ENCODE data around the gene UBA6. TPM values are rescaled to one million over a fixed set of nuclear protein-coding genes. Genes with fewer than 3 reads are reported as not detected.
A peak's percentile ranks its signal among the peaks of the same experiment; 100 is the strongest.

UBA6 gene
- total and polyA plus RNA-seq, 9 of the 15 experiments (the other 6 are each of a cell fraction or from before 2014, with no cell fraction given) = 22.9 to 139 (median 94.6) TPM

GRCh38 chr4:67721770-67722597 lies 21.0 kb upstream of the UBA6 start (continued):
- no peak for TF ChIP-seq MIER1 (IDR thresholded peaks at IDR 0.05; ENCODE audit: low read depth)
- TF ChIP-seq ZKSCAN3 (CRISPR knock-in tag; IDR thresholded peaks at IDR 0.05) = peak; percentile 95
- TF ChIP-seq ZNF253 (CRISPR knock-in tag; conservative IDR thresholded peaks at IDR 0.05) = peak; percentile 99
- no peak for TF ChIP-seq ZNF274 (IDR thresholded peaks at IDR 0.05; ENCODE audit: borderline replicate concordance, low read depth, low read length)
- peak; percentile 79; the same call in 1 of the 2 replicates for TF ChIP-seq ZHX1 (conservative IDR thresholded peaks at IDR 0.05; ENCODE audit: low read length)
- no peak for TF ChIP-seq ZNF408 (CRISPR knock-in tag; IDR thresholded peaks at IDR 0.05; ENCODE audit: low read depth)
- peak; percentile 100 for TF ChIP-seq NUFIP1 (IDR thresholded peaks at IDR 0.05; ENCODE audit: partially characterized antibody)
- TF ChIP-seq PKNOX1 (IDR thresholded peaks at IDR 0.05) = peak; percentile 81
- peak; percentile 99 for TF ChIP-seq PHTF2 (CRISPR knock-in tag; IDR thresholded peaks at IDR 0.05)
- no peak for TF ChIP-seq ZBTB8A (IDR thresholded peaks at IDR 0.05; ENCODE audit: partially characterized antibody)
- peak; percentile 17 for TF ChIP-seq RBBP5 (IDR thresholded peaks at IDR 0.05; ENCODE audit: borderline replicate concordance, insufficient read depth, low read length, poor library complexity, severe bottlenecking)
- TF ChIP-seq ZNF217 (CRISPR knock-in tag; IDR thresholded peaks at IDR 0.05) = no peak
- no peak for TF ChIP-seq ZNF280A (IDR thresholded peaks at IDR 0.05; ENCODE audit: low read depth, partially characterized antibody)
- TF ChIP-seq ZNF143 (CRISPR knock-in tag; IDR thresholded peaks at IDR 0.05) = no peak
- no peak for TF ChIP-seq MED1 (CRISPR knock-in tag; IDR thresholded peaks at IDR 0.05; ENCODE audit: borderline replicate concordance)
- TF ChIP-seq HOMEZ (CRISPR knock-in tag; IDR thresholded peaks at IDR 0.05) = peak; percentile 100

Measured in K562 (cell line).